ENCODE data around the gene ANKRD33. TPM values are rescaled to one million over a fixed set of nuclear protein-coding genes. Genes with fewer than 3 reads are reported as not detected.
"Not testable (repeated sequence)": the region's sequence is repeated elsewhere in the genome, so short reads cannot be mapped to it uniquely, and the experiment has no call there.

ANKRD33 gene
- total RNA-seq, 4 donors from 2014 or later: not detected

DNA sequence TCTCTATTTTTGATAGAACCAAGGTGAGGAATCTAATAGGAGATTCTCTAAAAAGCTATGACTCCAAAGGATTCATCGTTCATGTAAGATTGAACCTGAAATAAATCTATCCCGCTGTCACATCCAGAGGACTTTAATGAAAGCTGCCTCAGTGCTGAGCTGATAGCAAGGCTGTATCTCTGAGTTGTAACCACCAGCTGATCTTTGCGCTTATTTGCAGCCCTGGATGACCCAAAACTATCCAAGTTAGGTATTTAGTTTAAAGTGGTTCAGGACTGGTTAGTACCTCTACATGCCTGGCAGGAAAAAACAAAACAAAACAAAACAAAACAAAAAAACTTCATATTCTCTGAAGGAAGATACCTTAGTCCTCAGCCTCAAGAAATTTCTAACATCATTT is 8.8 kb upstream of the ANKRD33 start:
- WGBS, 2 donors: 89 to 91% methylated on average over 3 of the region's 3 CpGs
- Histone ChIP-seq H3K4me3 (replicated peaks in 1 of 3) (no peak overlapping the region), H3K9me3 (no peaks in the 10 kb centered on the region), H3K27me3 (no peaks in the 10 kb centered on the region), H3K4me1 (no peaks in the 10 kb centered on the region), H3K36me3 (no peaks in the 10 kb centered on the region), H3K27ac (no peak overlapping the region)
- intact Hi-C loops (cut with DNase I): no loop called here
- no peak for DNase-seq
- TF ChIP-seq, protein P1, sequence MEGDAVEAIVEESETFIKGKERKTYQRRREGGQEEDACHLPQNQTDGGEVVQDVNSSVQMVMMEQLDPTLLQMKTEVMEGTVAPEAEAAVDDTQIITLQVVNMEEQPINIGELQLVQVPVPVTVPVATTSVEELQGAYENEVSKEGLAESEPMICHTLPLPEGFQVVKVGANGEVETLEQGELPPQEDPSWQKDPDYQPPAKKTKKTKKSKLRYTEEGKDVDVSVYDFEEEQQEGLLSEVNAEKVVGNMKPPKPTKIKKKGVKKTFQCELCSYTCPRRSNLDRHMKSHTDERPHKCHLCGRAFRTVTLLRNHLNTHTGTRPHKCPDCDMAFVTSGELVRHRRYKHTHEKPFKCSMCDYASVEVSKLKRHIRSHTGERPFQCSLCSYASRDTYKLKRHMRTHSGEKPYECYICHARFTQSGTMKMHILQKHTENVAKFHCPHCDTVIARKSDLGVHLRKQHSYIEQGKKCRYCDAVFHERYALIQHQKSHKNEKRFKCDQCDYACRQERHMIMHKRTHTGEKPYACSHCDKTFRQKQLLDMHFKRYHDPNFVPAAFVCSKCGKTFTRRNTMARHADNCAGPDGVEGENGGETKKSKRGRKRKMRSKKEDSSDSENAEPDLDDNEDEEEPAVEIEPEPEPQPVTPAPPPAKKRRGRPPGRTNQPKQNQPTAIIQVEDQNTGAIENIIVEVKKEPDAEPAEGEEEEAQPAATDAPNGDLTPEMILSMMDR (IDR thresholded peaks at IDR 0.05): no peak
- no peak for TF ChIP-seq POLR2A (IDR thresholded peaks at IDR 0.05)

DNA sequence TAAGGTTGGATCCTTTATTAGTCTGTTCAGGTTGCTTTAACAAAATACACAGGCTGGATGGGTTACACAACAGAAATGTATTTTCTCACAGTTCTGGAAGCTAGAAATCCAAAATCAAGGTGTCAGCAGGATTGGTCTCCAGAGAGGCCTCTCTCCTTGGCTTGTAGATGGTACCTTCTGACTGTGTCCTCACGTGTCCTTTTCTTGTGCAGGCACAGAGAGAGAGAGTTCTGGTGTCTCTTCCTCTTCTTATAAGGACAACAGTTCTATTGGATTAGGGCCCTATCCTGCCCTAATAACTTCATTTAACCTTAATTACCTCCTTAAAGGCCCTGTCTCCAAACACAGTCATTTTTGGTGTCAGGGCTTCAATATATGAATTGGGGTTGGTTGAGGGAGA is 4.6 kb upstream of the ANKRD33 start:
- WGBS, 2 donors: 79 to 89% methylated on average over 1 of the region's 1 CpG
- Histone ChIP-seq H3K4me3 (replicated peaks in 1 of 3) (no peak overlapping the region), H3K4me1 (peaks cover 0 to 9% of the 10 kb centered on the region in 2 donors), H3K27me3 (no peaks in the 10 kb centered on the region), H3K36me3 (no peaks in the 10 kb centered on the region), H3K27ac (no peak overlapping the region), H3K9me3 (no peaks in the 10 kb centered on the region)
- no peak for TF ChIP-seq POLR2A (IDR thresholded peaks at IDR 0.05)
- TF ChIP-seq, protein P1 (IDR thresholded peaks at IDR 0.05): no peak
- no peak for DNase-seq
- intact Hi-C loops (cut with DNase I): no loop called here

DNA sequence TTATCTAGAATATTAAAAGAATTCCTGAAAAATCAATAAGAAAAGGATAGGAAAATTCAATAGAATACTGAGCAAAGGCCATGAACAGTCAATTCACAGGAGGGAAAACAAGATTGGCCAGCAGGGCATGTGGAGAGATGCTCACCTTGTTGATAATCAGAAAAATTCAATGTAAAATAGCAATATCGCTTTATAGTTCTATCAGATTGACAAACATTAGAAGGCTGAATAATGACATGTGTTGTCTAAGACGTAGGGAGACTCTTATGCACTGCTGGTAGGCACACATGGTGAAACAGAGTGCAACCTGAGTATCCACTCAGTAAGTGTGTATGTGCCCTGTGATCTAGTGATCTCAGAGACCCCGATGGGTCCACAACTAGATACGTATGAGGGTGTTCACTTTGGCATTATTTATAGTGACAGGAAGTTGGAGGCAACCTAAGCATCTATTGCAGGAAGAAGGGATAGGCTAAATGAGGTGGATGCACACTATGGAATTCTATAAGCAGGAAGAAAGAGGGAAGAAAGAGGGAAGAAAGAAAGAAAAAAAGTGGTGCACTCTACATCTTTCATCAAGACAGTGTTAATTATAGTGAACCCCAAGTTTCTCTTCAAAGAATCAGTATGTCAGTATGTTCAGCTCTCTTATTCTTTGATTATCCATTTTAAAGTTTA is 3.8 kb upstream of the ANKRD33 start:
- Histone ChIP-seq H3K27me3 (no peaks in the 10 kb centered on the region), H3K4me3 (replicated peaks in 1 of 3) (no peak overlapping the region), H3K27ac (no peak overlapping the region), H3K36me3 (no peaks in the 10 kb centered on the region), H3K4me1 (peaks cover 0 to 9% of the 10 kb centered on the region in 2 donors), H3K9me3 (no peaks in the 10 kb centered on the region)
- DNase-seq: no peak
- intact Hi-C loops (cut with DNase I): no loop called here
- TF ChIP-seq POLR2A (IDR thresholded peaks at IDR 0.05): no peak
- TF ChIP-seq, protein P1 (IDR thresholded peaks at IDR 0.05): no peak
- WGBS, 2 donors: 83 to 85% methylated on average over 4 of the region's 4 CpGs

DNA sequence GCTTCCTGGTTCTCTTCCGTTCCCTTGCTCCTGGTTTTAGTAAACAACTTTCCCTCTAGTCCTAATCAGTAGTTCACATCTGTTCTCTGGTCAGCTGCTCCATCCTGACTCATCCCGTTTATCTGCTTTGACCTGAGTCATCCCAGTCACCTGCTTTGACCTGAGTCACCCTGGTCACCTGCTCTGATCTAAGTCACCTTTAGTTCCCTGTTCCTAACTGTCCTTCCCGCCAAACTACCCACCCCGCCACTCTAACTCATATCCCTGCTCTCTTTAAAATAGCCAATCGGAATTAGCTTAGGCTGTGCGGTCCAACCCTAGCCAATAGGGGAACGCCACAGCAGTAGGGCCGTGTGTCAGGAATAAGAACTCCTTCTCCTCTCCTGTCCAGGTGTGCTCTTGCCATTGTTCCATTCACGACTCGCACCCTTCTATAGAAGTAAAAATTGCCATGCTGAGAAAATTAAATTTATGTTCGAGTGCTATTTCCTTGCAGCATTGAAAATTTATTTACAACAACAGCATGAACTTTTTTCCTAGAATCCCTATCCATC is 3.1 kb upstream of the ANKRD33 start:
- Histone ChIP-seq H3K9me3 (no peaks in the 10 kb centered on the region), H3K4me1 (peaks cover 0 to 9% of the 10 kb centered on the region in 2 donors), H3K4me3 (replicated peaks in 1 of 3) (no peak overlapping the region), H3K27me3 (no peaks in the 10 kb centered on the region), H3K27ac (no peak overlapping the region), H3K36me3 (no peaks in the 10 kb centered on the region)
- intact Hi-C loops (cut with DNase I): no loop called here
- TF ChIP-seq, protein P1 (IDR thresholded peaks at IDR 0.05): no peak
- no peak for TF ChIP-seq POLR2A (IDR thresholded peaks at IDR 0.05)
- no peak for DNase-seq
- WGBS, 2 donors: 88 to 91% methylated on average over 11 of the region's 11 CpGs

DNA sequence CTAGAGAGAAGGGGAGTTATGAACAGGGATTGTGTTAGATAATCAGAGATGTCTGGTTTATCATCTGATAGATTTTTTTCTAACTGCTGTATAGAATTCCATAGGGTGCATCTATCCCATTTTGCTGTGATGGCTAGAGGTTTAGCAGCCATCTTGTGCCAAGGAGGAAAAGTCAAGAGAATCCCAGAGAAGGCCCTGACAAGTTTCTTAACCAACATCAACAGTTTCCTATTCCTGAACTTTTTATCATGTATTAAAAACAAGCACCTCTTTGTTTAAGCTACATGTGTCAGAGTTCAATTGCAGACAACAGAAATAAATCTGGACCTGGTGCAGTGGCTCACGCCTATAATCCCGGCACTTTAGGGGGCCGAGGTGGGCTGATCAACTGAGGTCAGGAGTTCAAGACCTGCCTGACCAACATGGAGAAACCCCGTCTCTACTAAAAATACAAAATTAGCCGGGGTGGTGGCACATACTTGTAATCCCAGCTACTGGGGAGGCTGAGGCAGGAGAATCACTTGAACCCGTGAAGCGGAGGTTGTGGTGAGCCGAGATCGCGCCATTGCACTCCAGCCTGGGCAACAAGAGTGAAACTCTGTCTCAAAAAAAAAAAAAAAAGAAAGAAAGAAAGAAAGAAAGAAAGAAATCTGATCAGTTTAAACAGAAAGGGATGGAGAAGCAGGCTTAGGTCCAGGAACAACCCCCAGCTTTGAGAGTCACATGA is 2.4 kb upstream of the ANKRD33 start:
- WGBS, 2 donors: 78 to 79% methylated on average over 10 of the region's 10 CpGs
- not testable (repeated sequence) for DNase-seq, H3K36me3 ChIP-seq

More for the DNA sequence above, 2.4 kb upstream of the ANKRD33 start:
- H3K4me1 ChIP-seq; intact Hi-C loops (cut with DNase I); H3K9me3 ChIP-seq; H3K4me3 ChIP-seq (replicated peaks in 1 of 3); H3K27me3 ChIP-seq: not testable (repeated sequence)
- H3K27ac ChIP-seq: peak overlapping the region in 2 of 3 donors; percentile 24 to 52

Data from thyroid gland (tissue), 4 donors.